ENCODE measurements around the gene VAV1. TPM values are rescaled to one million over a fixed set of nuclear protein-coding genes. Genes with fewer than 3 reads are reported as not detected.

VAV1 gene
- total RNA-seq, 1 experiment from 2014 or later, result not detected

DNA sequence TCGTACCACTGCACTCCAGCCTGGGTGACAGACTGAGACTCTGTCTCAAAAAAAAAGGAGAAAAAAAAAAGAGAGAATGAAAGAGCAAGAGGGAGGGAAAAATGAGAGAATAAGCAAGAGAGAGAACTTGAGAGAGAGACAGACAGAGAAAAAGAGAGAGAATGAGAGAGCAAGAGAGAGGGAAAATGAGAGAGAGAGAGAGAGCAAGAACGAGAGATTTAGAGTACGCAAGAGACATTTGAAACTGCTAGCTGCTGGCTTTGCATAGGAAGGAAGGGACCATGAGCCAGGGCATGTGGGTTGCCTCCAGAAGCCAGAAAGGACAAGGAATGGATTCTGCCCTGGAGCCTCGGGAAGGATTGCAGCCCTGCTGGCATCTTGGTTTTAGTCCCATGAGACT lies 105.3 kb downstream of the VAV1 start:
- Histone ChIP-seq H3K27me3 (replicated peaks; ENCODE audit: control insufficient read depth, insufficient read depth, low read length) (no peaks in the 10 kb centered on the region), H3K4me3 (ENCODE audit: low read depth, low read length) (no peak overlapping the region), H3K36me3 (ENCODE audit: control insufficient read depth, insufficient read depth, low read length) (no peaks in the 10 kb centered on the region), H3K9me3 (no peaks in the 10 kb centered on the region), H3K4me1 (no peaks in the 10 kb centered on the region)
- peaks cover 9% of the 10 kb centered on the region for H3K9me3 Mint-ChIP-seq (ENCODE audit: unreplicated experiment)
- no peak overlapping the region for H3K4me3 Mint-ChIP-seq (ENCODE audit: unreplicated experiment)
- H3K36me3 Mint-ChIP-seq (ENCODE audit: insufficient read depth, unreplicated experiment), result no peaks in the 10 kb centered on the region
- H3K27ac Mint-ChIP-seq (ENCODE audit: unreplicated experiment), result no peak overlapping the region
- no peaks in the 10 kb centered on the region for H3K4me1 Mint-ChIP-seq (ENCODE audit: low read depth, unreplicated experiment)
- TF ChIP-seq, protein P1, sequence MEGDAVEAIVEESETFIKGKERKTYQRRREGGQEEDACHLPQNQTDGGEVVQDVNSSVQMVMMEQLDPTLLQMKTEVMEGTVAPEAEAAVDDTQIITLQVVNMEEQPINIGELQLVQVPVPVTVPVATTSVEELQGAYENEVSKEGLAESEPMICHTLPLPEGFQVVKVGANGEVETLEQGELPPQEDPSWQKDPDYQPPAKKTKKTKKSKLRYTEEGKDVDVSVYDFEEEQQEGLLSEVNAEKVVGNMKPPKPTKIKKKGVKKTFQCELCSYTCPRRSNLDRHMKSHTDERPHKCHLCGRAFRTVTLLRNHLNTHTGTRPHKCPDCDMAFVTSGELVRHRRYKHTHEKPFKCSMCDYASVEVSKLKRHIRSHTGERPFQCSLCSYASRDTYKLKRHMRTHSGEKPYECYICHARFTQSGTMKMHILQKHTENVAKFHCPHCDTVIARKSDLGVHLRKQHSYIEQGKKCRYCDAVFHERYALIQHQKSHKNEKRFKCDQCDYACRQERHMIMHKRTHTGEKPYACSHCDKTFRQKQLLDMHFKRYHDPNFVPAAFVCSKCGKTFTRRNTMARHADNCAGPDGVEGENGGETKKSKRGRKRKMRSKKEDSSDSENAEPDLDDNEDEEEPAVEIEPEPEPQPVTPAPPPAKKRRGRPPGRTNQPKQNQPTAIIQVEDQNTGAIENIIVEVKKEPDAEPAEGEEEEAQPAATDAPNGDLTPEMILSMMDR (IDR thresholded peaks at IDR 0.05; ENCODE audit: insufficient read depth in 1 of 2, low read depth in 1 of 2, low read length in 1 of 2, severe bottlenecking in 1 of 2, unreplicated experiment in 1 of 2), result no peak
- POLR2A ChIA-PET, result no interaction called here
- CTCF ChIA-PET, result no interaction called here
- no TSS peak for BruUV-seq (replicated peaks)
- H3K27me3 Mint-ChIP-seq (ENCODE audit: insufficient read depth, unreplicated experiment), result peaks cover 14% of the 10 kb centered on the region
- no peak for DNase-seq
- intact Hi-C loops (cut with micrococcal nuclease; ENCODE audit: unreplicated experiment), result no loop called here

DNA sequence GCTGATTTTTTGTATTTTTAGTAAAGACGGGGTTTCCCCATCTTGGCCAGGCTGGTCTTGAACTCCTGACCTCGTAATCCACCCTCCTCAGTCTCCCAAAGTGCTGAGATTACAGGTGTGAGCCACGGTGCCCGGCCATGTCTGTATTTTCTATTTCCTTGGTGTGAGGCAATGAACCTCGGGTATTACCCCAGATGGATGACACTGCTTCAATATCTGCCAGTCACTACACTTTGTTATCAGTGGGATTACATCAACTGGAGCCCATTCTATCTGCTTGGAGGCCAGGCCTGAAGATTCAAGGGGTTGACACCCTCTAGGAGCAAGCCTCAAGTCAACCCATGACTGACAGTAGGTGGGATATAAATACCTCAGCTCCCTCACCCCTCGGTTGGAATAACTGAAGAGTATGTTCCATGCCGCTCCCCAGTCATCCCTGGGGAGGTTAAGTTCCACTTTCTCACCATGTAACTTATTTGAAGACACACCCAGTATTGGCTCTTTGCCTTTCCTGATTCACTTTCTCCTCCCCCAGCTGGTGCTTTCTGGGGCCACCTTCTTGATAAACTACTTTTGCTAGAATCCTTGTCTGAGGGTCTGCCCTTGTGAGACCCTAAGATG lies 113.9 kb downstream of the VAV1 start:
- no peak overlapping the region for H3K4me3 Mint-ChIP-seq (ENCODE audit: unreplicated experiment)
- ChIA-PET POLR2A (no interaction called here), CTCF (no interaction called here)
- H3K9me3 Mint-ChIP-seq (ENCODE audit: unreplicated experiment), result peaks cover 11% of the 10 kb centered on the region
- TF ChIP-seq, protein P1 (IDR thresholded peaks at IDR 0.05; ENCODE audit: insufficient read depth in 1 of 2, low read depth in 1 of 2, low read length in 1 of 2, severe bottlenecking in 1 of 2, unreplicated experiment in 1 of 2), result no peak
- no peaks in the 10 kb centered on the region for H3K27me3 ChIP-seq (replicated peaks; ENCODE audit: control insufficient read depth, insufficient read depth, low read length)
- peaks cover 7% of the 10 kb centered on the region for H3K27me3 Mint-ChIP-seq (ENCODE audit: insufficient read depth, unreplicated experiment)
- BruUV-seq (replicated peaks), result no TSS peak
- H3K36me3 Mint-ChIP-seq (ENCODE audit: insufficient read depth, unreplicated experiment), result peaks cover 5% of the 10 kb centered on the region
- H3K4me1 Mint-ChIP-seq (ENCODE audit: low read depth, unreplicated experiment), result no peaks in the 10 kb centered on the region
- H3K36me3 ChIP-seq (ENCODE audit: control insufficient read depth, insufficient read depth, low read length), result no peaks in the 10 kb centered on the region
- H3K4me3 ChIP-seq (ENCODE audit: low read depth, low read length), result no peak overlapping the region
- H3K9me3 ChIP-seq, result no peaks in the 10 kb centered on the region
- no peak overlapping the region for H3K27ac Mint-ChIP-seq (ENCODE audit: unreplicated experiment)
- intact Hi-C loops (cut with micrococcal nuclease; ENCODE audit: unreplicated experiment), result no loop called here
- DNase-seq, result no peak
- H3K4me1 ChIP-seq, result no peaks in the 10 kb centered on the region

DNA sequence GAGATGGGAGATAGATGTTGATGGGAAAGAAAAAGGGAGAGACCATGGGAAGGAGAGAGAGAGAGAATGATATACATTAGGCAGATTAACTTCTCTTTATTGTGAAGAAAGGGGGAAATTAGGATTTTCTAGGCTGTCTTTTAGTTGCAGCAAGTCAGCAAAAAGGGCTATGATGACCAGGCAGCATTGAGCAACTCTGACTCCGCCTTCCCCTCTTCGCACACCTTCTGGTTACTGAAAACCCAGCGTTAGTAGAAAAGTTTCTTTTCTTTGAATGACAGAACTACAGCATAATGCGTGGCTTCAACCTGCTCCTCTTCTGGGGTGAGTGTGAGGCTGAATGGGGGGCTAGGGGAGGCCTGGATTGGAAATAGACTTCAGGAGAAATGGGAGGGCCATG lies 114.8 kb downstream of the VAV1 start, which contains the start of gene ADGRE1:
Gene ADGRE1 (plus strand): TSS at position 264 of the 400 bp plus-strand sequence. CDS start 30 bp downstream, at position 294.
- H3K4me1 ChIP-seq, result no peaks in the 10 kb centered on the region
- Mint-ChIP-seq H3K27me3 (ENCODE audit: insufficient read depth, unreplicated experiment) (peaks cover 10% of the 10 kb centered on the region), H3K4me1 (ENCODE audit: low read depth, unreplicated experiment) (no peaks in the 10 kb centered on the region), H3K9me3 (ENCODE audit: unreplicated experiment) (peaks cover 11% of the 10 kb centered on the region), H3K27ac (ENCODE audit: unreplicated experiment) (no peak within 1 kb of the TSS), H3K36me3 (ENCODE audit: insufficient read depth, unreplicated experiment) (peaks cover 5% of the 10 kb centered on the region), H3K4me3 (ENCODE audit: unreplicated experiment) (no peak within 1 kb of the TSS)
- no peaks in the 10 kb centered on the region for H3K36me3 ChIP-seq (ENCODE audit: control insufficient read depth, insufficient read depth, low read length)
- intact Hi-C loops (cut with micrococcal nuclease; ENCODE audit: unreplicated experiment), result no loop called here
- ChIA-PET POLR2A (no interaction called here), CTCF (no interaction called here)
- H3K4me3 ChIP-seq (ENCODE audit: low read depth, low read length), result no peak within 1 kb of the TSS
- no peaks in the 10 kb centered on the region for H3K27me3 ChIP-seq (replicated peaks; ENCODE audit: control insufficient read depth, insufficient read depth, low read length)
- TF ChIP-seq, protein P1 (IDR thresholded peaks at IDR 0.05; ENCODE audit: insufficient read depth in 1 of 2, low read depth in 1 of 2, low read length in 1 of 2, severe bottlenecking in 1 of 2, unreplicated experiment in 1 of 2), result no peak
- BruUV-seq (replicated peaks), result no TSS peak
- DNase-seq, result no peak
- no peaks in the 10 kb centered on the region for H3K9me3 ChIP-seq

All from Caco-2 (cell line).